Keratinocyte (primary cell): ENCODE measurements around the gene DAB1.

Experiments used
- EZH2 ChIP-seq: IDR thresholded peaks from one replicate; pipeline ENCODE4 v1.6.1; 2012; ENCODE audit warnings: inconsistent platforms, mild to moderate bottlenecking, low read length, moderate library complexity
- TF ChIP-seq, protein P1 (sequence below), 3 experiments: IDR thresholded peaks in 1 of 3; conservative IDR thresholded peaks in 1 of 3; optimal IDR thresholded peaks in 1 of 3; 2 replicates in 2 of 3; 3 replicates in 1 of 3; pipeline versions ENCODE3 to v1.5.1; 2011; ENCODE audit warnings: low read length in 3 of 3, mild to moderate bottlenecking in 3 of 3, moderate library complexity in 2 of 3, control low read depth in 1 of 3, inconsistent platforms in 1 of 3; ENCODE audit not compliant: insufficient read depth in 2 of 3; ENCODE audit errors: extremely low read depth in 1 of 3

DNA sequence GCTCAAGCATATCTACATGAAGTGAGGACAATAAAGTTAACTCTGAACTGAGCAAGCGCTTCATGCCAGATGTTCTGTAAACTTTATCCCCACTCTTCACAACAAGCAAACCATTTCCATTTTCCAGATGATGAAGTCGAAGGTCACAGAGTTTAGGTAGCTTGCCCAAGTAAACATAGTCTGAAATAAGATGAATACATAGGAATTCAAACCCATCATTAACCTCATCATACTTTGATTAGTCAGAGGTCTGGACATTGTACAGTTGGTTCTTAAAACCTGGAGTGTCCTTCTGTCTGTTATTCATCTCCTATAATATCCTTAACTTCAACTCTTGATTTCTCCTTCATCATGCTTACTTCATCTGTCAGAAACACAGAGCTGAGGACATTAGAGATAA is 277.8 kb downstream of the DAB1 start:
- no peak for TF ChIP-seq EZH2
- TF ChIP-seq, protein P1, sequence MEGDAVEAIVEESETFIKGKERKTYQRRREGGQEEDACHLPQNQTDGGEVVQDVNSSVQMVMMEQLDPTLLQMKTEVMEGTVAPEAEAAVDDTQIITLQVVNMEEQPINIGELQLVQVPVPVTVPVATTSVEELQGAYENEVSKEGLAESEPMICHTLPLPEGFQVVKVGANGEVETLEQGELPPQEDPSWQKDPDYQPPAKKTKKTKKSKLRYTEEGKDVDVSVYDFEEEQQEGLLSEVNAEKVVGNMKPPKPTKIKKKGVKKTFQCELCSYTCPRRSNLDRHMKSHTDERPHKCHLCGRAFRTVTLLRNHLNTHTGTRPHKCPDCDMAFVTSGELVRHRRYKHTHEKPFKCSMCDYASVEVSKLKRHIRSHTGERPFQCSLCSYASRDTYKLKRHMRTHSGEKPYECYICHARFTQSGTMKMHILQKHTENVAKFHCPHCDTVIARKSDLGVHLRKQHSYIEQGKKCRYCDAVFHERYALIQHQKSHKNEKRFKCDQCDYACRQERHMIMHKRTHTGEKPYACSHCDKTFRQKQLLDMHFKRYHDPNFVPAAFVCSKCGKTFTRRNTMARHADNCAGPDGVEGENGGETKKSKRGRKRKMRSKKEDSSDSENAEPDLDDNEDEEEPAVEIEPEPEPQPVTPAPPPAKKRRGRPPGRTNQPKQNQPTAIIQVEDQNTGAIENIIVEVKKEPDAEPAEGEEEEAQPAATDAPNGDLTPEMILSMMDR (optimal IDR thresholded peaks at IDR 0.05 in 1 of 3, IDR thresholded peaks at IDR 0.05 in 1 of 3, conservative IDR thresholded peaks at IDR 0.05 in 1 of 3; ENCODE audit: extremely low read depth in 1 of 3, insufficient read depth in 2 of 3, low read length in 3 of 3), result no peak
